ENCODE results near the gene ZPBP2.
A peak's percentile ranks its signal among the peaks of the same experiment; 100 is the strongest.
"Not testable (repeated sequence)": the region's sequence is repeated elsewhere in the genome, so short reads cannot be mapped to it uniquely, and the experiment has no call there.

ZPBP2 gene, protein sequence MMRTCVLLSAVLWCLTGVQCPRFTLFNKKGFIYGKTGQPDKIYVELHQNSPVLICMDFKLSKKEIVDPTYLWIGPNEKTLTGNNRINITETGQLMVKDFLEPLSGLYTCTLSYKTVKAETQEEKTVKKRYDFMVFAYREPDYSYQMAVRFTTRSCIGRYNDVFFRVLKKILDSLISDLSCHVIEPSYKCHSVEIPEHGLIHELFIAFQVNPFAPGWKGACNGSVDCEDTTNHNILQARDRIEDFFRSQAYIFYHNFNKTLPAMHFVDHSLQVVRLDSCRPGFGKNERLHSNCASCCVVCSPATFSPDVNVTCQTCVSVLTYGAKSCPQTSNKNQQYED

DNA sequence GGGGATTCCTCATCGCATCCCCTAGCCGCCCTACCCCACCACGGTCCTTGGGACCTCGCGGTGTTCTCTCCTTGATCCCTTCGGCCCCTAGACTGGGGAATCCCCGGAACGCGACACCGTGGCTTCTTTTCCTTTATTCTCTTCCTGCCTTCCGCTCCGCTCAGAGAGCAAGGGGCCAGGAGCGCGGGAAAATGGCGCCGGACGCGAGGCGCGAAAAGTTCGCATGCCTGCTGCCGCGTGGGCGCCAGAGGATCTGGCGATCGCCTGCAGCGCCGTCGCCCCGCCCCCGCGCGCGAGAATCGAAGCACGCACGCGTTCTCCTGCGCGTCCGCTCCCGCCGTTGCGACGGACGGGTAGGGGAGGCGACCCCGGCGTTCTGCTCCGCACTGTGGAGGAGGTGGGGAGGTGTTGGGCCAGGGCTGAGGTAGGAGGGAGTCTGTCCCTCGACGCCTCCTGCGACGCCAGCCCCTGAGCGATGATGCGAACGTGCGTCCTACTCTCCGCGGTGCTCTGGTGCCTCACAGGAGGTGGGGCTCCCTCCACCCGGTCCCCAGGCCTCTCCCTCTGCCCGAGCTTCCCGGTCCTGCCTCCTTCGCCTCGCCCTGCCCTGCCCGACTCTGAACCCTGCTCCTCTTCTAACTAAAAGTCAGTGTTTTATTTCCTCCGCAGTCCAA lies at the start of gene ZPBP2:
TSS of gene ZPBP2 (plus strand) at position 323 of the 674 bp plus-strand sequence. CDS start at position 476, 153 bp downstream.
- DNase-seq = peak; percentile 60

DNA sequence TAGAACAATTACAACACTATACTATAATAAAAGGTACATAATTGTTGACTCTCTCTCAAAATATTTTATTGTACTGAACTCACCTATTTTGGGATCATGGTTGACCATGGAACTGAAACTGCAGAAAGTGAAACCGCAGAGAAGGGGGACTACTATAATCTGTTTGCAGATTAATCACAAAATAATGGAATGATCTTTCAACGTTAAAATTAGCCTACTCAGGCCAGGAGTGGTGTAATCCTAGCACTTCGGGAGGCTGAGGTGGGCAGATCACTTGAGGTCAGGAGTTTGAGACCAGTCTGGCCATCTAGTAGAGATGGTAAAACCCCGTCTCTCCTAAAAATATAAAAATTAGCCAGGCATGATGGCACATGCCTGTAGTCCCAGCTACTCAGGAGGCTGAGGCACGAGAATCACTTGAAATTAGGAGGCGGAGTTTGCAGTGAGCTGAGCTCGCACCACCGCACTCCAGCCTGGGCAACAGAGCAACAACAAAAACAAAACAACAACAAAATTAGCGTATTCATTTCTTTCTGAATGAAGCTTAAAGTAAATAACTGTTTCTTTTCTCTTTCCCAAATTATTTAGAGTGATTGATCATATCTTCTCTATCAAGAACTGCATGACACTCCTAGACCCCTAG lies 49.5 kb upstream of the ZPBP2 start:
- no peak for DNase-seq

DNA sequence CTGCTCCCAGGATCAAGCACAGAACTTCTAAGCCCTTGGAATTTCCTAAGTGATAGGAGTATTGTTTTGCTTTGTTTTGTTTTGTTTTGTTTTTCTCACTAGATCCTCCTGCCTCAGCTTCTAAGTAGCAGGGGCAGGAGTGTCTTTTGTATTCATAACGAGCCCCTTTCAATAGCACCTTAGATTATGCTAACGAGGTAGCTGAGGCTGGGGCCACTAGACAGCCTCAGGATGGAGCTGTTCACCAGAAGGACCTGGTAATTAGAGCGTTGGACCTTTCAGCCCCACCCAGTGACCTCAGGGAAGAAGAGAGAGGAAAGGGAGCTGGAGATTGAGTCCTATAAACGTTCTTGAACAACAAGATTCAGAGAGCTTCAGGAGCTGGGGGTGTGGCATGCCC lies 47.5 kb upstream of the ZPBP2 start:
- DNase-seq = no peak

DNA sequence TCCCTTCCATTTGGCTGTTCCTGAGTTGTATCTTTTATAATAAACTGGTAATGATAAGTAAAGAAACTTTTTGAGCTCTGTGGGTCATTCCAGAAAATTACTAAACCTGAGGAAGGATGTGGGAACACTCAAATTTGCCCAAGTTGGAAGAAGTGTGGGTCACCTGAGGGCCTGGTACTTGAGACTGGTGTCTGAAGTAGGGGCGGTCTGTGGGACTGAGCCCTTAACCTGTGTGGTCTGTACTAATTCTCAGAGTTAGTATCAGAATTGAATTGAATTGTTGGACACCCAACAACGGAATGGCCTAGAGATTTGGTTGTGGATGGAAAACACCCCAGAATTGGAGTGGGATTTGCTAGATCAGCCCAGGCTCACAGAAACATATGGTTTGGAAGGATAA lies 47.0 kb upstream of the ZPBP2 start:
- no peak for DNase-seq

DNA sequence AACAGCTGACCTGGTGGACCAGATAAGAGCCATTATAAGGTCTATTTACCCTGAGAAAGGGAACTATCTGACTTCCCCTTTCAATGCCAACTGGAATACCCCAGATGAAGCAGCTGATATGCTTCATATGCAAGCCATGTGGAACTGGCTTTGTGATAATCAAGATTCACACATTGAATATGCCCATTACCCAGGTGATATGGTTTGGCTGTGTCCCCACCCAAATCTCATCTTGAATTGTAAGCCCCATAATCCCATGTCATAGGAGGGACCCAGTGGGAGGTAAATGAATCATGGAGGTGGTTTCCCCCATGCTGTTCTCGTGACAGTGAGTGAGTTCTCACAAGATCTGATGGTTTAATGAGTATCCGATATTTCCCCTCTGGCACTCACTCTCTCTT lies 46.0 kb upstream of the ZPBP2 start:
- DNase-seq = peak; percentile 39

DNA sequence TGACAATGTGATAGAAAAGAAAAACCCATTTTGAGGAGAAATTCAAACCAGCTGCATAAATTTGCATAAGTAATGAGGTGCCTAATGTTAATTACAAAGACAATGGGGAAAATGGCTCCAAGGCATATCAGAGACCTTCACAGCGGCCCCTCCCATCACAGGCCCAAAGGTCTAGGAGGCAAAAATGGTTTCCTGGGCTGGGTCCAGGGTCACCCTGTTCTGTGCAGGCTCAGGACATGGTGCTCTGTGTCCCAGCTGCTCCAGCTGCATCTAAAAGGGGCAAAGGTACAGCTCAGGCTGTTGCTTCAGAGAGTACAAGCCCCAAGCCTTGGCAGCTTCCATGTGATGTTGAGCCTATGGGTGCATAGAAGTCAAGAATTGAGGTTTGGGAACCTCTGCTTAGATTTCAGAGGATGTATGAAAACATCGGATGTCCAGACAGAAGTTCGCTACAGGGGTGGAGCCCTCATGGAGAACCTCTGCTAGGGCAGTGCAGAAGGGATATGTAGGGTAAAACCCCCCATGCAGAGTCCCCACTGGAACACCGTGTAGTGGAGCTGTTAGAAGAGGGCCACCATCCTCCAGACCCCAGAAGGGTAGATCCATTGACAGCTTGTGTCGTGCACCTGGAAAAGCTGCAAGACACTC lies 44.5 kb upstream of the ZPBP2 start:
- DNase-seq = peak; percentile 23

DNA sequence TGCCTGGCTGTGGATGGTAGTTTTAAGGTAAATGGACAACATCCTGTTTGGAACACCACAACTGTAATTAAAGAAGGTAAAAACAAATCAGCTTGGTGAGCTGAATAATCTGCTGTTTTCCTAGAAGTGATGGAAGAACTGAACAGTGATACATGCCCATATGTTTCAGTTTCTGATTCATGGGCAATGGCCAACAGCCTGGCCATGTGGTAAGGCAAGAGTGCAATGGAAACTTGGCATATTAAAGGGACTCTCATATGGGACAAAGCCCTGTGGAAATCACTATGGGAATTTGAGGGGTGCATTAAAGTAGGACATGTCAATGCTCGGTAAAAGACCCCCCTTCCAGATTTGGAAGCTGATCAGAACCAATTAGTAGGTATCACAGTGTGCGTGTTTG lies 41.7 kb upstream of the ZPBP2 start:
- DNase-seq = no peak

DNA sequence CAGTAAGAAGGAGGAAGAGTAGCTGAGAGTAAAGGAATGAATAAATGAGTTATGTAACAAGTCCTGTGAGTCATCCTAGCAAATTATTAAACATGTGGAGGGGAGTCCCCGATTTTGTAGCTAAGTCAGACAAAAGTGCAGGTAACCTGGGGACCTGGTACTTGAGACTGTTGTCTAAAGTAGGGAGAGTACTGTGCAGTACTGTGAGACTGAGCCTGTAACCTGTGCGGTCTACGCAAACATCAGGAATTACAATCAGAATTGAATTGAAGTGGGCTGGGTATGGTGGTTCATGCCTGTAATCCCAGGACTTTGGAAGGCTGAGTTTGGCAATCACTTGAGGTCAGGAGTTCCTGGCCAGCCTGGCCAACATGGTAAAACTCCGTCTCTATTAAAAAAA lies 39.6 kb upstream of the ZPBP2 start:
- DNase-seq = no peak

DNA sequence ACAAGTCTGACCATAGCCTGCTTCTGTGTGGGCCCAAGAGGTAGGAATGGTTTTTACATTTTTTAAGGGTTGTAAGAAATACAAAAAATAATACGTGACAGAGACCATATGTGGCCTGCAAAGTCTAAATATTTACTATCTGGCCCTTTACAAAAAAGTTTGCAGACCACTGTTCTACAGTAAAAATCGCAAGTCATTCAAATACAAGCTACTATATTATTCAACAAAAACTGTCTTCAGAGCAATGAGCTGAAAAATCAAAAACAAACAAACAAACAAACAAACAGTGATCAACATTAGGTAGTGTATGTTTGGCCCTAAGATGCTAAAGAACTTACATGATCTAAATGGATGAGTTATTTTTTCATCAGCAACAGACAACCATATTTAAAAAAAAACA lies 36.4 kb upstream of the ZPBP2 start:
- DNase-seq = no peak

DNA sequence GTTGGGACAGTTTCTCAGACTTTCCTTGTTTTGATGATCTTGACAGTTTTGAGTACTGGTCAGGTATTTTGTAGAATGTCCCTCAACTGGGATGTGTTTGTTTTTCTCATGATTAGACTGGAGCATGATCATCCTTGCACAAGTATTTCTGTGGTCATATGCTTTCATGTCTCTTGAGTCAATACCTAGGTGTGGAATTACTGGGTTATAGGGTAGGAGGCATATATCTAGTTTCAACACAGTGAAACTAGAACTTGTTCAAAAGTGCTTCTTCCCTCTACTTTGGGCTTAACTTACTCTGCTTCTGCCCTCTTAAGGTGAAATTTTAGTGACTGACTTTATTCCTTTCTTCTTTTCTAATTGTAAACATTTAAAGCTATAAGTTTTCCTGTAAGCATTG lies 34.0 kb upstream of the ZPBP2 start:
- DNase-seq = no peak

DNA sequence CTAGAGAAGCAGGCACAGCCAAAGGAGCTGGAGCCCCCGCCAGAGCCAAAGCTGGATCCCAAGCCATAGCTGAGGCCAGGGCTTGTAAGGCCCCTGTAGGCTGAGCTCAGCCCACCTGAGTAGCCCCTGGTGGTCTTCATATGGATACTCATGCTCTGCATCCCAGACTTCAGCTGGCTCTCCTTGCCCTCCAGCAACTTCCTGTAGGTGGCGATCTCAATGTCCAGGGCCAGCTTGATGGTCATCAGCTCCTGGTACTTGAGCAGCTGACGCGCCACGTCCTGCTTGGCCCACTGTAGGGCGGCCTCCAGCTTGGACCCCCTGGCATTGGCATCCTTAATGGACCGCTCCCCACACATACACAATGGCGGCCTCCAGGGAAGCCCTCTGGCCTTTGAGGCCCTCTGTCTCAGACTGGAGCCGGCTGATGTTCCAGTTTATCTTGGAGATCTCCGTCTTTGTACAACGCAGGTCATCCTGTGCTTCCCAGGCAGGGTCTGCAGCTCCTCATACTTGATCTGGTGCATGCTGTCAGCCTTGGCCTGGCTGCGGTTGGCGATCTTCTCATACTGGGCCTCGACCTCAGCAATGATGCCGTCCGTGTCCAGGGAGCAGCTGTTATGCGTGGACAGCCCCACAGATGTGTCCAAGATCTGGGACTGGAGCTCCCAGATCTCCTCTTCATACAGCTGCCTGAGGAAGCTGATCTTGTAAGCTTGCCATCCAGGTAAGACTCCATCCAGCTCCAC lies 32.8 kb upstream of the ZPBP2 start:
- no peak for DNase-seq

DNA sequence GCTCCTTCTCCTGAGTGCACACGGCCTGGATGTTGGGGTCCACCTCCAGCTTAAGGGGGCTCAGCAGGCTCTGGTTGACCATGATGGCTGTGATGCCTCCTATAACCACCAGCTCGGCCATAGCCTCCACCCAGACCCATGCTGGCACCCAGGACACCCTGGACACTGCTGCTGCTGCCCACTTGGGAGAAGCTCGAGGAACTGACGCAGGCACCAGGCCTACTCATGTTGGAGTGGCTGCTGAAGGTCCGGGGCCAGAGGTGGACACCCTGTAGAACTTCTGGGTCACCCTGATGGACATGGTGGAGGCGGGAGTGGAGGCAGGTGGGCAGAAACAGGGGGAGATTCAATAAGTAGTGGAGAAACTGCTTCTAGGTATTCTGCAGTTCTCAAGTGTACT lies 31.9 kb upstream of the ZPBP2 start:
- DNase-seq = no peak

DNA sequence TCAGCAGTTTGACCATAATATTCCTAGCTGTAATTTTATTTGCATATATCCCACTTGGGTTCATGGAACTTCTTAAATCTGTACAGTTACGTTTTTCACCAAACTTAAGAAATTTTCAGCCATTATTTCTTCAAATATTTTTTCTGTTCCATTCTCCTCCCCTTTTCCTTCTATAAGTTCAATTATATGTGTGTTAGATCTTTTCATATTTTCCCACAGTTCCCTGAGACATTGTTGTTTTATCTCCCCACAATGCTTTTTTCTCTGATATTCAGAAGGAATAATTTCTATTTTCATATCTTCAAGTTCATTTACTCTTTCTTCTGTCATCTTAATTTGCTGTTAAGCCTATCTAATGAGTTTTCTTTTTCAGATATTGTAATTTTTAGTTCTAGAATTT lies 29.9 kb upstream of the ZPBP2 start:
- no peak for DNase-seq

DNA sequence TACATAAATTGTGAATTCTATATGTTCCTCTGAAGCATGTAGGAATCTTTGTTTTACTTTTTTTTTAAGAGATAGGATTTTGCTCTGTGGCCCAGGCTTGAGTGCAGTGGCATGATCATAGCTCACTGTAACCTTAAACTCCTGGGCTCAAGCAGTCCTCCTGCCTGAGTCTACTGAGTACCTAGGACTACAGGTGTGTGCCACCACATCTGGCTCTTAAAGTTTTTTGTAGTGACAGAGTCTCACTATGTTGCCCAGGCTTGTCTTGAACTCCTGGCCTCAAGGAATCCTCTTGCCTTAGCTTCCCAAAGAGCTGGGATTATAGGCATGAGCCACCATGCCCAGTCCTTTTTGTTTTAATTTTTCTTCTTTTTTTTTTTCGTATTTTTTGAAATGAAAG lies 29.2 kb upstream of the ZPBP2 start:
- DNase-seq = no peak

DNA sequence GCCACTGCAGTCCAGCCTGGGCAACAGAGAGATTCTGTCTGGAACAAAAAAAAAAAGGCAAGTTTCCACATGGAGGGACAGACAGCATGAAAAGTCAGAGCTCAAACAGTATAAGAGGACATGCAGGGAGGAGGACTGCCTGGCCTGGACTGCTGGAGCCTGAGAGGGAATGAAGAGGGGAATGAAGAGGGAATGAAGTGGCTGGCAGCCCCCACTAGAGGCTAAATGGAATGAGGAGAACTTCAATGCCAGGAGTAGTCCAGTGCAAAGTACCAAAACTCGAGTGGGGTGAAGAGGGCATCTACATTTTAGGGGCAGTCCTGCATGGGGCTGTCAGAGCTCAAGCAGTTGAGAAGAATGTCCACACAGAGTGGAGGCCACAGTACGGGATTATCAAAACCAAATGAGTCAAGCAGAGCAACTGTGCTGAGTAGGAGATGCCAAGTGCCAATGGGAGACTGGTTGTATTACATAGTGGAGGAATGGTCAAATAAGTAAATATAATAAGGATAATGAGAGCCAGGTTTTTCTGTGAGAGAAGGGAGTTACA lies 26.8 kb upstream of the ZPBP2 start:
- DNase-seq = no peak

DNA sequence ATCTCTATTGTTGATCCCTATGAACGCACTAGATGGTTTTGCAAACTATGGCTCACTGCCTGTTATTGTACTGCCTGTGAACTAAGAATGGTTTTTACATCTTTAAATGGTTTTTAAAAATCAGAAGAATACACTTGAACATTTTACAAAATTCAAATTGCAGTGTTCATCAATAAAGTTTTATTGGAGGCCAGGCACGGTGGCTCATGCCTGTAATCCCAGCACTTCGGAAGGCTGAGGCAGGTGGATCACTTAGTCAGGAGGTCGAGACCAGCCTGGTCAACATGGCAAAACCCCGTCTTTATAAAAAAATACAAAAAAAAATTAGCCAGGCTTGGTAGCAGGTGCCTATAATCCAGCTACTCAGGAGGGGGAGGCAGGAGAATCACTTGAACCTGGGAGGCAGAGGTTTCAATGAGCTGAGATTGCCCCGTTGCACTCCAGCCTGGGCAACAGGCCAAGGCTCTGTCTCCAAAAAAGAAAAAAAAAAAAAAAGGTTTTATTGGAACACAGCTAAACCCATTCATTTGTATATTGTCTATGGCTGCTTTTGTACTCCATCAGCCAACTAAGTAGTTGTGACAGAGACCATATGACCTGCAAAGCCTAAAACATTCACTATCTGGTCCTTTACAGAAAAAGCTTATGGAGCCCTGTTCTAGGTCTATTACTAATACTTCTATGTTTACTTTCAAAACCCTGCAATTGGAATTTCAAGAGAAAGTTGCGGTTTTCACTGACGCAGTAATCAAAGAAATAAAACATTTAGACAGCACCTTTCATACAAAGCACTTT lies 22.8 kb upstream of the ZPBP2 start:
- DNase-seq = no peak

DNA sequence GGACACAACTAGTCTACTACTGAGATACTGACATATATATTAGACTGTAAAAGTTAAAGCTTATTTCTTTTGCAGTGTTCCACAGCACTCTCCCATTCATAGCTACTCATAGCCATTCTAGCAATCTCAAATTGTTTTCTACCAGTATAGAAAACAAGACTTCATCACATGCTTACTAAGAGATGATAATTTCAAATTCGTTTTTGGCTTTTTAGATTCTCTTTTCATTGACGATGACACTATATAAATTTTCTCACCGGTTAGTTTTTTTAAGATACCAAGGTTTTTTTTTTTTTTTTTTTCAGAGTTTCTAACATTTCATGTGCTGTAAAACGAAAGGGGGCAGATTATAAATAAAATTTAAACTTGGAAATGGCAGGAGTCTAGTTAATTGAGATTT lies 21.8 kb upstream of the ZPBP2 start:
- no peak for DNase-seq

DNA sequence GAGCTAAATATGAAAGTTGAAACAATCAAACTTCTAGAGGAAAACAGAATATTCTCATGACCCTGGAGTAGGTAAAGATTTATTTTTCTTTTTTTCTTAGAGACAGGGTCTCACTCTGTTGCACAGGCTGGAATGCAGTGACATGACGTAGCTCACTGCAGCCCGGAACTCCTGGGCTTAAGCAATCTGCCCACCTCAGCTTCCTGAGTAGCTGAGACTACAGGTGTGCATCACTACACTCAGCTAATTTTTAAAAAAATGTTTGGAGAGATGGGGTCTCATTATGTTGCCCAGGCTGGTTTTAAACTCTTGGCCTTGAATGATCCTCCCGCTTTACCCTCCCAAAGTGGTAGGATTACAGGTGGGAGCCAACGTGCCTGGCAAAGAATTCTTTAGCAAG lies 19.4 kb upstream of the ZPBP2 start:
- no peak for DNase-seq

DNA sequence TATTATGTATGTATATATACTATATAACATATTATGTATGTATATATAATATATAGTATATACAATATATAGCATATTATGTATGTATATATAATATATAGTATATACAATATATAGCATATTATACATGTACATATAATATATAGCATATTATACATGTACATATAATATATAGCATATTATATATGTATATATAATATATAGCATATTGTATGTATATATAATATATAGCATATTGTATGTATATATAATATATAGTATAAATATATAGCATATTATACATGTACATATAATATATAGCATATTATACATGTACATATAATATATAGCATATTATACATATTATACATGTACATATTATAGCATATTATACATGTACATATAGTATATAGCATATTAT lies 17.8 kb upstream of the ZPBP2 start:
- DNase-seq = not testable (repeated sequence)

DNA sequence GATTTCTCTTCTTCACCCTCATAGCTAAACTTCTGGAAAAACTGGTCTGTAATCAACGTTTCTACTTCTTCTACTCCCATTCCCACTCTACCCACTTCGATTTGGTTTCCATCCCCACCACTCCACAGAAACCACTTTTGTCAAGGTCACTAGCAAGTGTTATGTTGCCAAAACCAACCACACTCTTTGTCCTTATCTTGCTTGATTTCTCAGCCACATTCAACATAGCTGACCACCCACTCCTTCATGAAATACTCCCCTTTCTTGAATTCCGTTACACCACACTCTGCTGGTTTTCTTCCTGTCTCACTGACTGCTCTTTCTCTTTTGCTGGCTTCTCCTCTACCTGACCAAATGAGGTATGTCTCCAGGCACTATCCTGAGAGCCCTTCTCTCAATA lies 15.8 kb upstream of the ZPBP2 start:
- no peak for DNase-seq

DNA sequence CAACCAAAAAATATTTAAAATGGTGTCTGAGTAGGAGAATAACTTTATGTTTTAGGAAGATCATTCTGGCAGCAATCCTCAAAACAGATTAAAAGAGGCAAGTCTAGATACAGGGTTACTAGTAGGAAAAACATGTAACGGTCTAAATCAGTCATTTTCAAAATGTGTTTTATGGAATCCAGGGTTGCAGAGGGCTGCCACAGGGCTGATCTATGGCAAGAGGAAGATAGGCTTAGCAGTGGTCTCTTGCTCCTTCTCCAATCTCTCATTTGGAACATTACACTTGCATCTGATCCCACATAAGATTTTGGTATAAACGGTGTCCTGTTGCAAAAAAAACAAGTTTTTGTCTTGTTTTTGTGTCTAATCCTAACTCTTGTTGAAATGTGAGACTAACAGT lies 13.1 kb upstream of the ZPBP2 start:
- no peak for DNase-seq

Measured in stimulated activated CD4-positive, alpha-beta T cell treated with anti-CD3 and anti-CD28 coated beads, Interleukin-1b, Interleukin-23, amount 100 ng/mL, for 48 hours (primary cell).